HG02763 (cell line): ENCODE measurements around the gene RUVBL2.

ENCODE experiments used
- ATAC-seq: cut with Tn5 transposase; IDR thresholded peaks from one replicate; pipeline ENCODE4 v1.9.1; 2021; ENCODE audit warnings: mild to moderate bottlenecking, moderate library complexity; ENCODE audit not compliant: unreplicated experiment

Gene RUVBL2

DNA sequence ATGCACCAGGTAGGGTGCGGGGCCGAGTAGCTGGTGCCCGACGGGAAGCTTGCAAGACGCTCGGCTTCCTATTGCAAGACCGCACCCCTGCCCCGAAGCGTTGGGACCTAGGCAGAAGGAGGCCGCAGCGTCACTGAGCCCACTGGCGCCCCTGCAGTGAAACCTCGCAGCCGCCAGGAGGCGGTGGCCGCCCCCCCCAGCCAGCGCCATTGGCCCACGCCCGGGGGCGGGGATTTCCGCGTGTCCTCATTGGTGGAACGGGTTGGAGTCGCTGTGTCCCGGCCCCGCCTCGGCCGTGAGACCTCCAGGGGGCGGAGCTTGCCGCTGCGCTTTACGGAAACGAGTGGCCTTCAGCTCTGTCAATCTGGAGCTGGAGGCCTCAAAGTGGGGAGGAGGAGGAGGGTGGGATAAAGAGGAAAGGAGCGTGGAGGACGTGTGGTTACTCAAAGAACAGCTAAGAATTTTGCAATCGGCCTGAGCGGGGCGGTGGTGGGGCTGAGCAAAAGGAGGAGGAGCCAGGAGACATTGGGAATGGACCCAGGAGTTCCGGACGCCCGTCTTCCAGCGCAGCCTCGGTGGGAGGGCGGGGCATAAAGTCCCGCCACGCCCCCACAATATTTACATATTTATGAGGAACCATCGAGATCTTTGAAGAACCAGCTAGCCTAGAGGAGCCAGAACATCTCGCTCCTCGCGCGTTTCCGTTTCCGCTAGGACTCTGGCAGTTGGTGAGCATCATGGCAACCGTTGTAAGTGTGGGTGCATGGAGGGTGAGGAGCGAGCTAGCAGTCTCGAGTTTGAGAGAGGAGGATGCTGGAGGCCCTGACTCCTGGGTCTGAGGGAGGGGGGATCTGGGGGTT lies at the start of gene RUVBL2, which contains the start of gene GYS1:
TSS of gene RUVBL2 (plus strand) at position 713 of the 860 bp plus-strand sequence. CDS start at position 738, 25 bp downstream.
TSS of gene GYS1 (minus strand) at position 135 of the 860 bp plus-strand sequence. CDS start 197 bp downstream, outside the sequence.
- ATAC-seq, result peak; percentile 86

DNA sequence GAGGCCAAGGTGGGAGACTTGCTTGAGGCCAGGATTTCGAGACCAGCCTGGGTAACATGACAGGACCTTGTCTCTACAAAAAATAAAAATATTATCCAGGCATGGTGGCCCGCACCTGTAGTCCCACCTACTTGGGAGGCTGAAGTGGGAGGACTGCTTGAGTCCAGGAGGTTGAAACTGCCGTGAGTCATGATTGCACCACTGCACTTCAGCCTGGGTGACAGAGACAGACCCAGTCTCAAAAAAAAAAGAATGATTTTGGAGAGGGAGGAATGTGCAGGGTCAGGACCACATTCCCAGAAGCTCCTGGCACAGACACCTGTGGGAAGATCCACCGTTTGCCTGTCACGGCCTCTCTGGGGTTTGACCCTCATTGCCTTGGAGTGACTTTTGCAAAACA lies 48.3 kb upstream of the RUVBL2 start:
- ATAC-seq, result no peak

DNA sequence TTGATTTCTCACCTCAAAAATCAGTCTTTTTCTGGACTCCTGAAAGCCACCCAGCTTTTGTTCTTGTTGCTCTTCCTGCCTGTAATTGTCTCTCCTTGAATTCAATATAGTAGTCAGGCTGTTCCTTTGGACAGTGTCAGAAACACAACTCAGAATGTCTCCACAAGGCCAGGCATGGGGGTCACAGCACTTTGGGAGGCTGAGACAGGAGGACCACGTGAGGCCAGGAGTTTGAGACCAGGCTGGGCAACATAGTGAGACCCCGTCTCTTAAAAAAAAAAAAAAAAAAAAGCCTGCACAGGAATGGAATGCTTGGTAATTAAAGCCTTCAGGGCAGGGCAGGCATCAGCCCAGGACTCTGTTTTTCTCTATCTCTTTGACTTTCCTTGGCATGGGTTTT lies 47.9 kb upstream of the RUVBL2 start:
- ATAC-seq, result no peak

DNA sequence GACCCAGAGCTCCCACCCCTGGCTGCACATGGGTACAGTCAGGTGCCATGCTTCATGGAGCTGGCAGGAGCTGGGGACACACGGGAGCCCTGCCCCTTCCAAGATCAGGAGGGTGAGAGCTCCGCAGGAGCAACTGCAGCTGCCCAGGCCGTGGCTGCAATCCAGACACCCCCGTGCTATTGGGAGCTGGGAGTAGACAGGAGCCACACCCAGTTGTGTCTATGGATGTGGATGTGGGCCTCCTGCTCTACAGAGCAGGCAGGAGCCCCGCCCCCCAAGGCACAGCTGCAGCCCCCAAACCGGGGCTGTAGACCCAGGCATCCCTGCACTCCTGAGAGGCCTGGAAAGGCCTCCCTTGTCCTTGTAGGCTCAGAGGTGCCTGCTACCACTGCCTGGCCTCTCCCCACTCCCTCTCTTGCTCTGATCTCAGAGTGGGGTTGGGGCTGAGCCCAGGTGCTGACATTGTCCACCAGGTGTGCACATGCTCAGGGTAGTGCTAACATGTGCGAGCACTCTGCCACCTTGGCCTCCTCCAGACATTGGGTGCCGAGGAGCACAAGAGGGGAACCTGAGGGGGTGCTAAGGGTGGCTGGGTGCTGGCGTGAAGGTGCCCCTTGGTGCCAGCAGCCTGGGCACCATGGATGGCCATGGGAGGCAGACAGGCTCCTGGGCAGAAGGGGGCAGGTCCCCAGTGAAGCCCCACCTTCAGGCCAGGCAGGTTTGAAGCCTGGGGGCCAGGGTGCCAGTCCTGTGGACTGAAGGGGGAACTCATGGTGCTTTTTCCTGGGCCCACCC lies 47.0 kb upstream of the RUVBL2 start:
- no peak for ATAC-seq

DNA sequence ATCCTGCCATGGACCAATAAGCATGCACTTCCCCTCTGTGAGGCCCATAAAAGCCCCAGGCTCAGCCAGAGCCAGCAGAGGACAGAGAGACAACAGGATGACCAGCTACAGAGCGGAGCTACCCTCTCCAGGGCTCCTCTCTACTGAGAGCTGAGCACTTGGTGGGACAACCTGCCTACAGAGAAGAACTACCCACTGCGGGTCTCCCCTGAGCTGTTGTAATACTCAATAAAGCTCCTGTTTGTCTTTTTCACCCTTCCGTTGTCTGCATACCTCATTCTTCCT lies 46.5 kb upstream of the RUVBL2 start:
- no peak for ATAC-seq

DNA sequence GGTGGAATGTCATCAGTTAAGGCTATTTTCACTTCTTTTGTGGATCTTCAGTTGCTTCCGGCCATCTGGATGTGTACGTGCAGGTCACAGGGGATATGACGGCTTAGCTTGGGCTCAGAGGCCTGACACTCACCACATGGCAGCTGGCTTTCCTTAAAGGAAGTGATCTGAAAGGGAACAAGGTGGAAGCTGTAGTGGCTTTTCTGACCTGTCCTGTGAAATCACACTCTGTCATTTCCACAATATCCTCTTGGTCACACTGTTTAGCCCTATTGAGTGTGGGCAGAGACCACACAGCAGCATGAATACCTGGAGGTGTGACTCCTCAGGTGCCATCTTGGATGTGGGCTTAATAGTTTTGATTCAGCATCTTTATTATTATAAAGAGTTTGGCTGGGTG lies 43.5 kb upstream of the RUVBL2 start:
- ATAC-seq, result no peak

DNA sequence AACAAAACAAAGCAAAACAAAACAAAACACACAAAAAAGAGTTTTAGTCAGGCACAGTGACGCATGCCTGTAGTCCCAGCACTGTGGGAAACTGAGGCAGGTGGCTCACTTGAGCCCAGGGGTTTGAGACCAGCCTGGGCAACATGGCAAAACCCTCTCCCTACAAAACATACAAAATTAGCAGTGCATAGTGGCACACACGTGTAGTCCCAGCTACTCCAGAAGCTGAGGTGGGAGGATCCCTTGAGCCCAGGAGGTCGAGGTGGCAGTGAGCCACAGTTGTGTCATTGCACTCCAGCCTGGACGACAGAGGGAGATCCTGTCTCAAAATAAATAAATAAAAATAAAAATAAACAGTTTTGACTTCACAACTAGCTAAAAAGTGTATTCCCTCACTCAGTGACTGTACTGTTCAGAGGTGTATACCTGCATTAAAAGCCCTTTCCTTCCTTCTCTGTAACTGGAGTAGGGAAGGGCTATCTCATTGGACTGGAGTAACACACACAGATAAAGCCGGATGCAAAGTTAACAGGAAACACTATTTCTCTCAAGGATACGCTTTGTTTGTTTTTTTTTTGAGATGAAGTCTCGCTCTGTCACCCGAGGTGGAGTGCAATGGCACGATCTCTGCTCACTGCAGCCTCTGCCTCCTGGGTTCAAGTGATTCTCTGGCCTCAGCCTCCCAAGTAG lies 42.7 kb upstream of the RUVBL2 start:
- no peak for ATAC-seq

DNA sequence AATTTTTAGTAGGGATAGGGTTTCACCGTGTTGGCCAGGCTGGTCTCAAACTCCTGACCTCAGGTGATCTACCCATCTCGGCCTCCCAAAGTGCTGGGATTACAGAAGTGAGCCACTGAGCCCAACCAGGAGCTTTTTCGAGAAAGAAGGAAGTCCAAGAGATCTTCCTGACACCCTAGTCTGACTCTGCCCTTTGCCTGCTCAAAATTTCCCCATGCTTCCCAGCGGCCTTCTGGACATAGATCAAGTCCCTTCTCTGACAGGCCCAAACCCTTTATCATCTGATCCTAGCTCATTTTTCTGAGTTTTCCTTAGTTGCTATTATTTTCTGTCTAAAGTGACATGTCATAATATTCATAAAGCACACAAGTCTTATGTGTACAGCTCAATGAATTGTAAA lies 40.5 kb upstream of the RUVBL2 start:
- ATAC-seq, result no peak

DNA sequence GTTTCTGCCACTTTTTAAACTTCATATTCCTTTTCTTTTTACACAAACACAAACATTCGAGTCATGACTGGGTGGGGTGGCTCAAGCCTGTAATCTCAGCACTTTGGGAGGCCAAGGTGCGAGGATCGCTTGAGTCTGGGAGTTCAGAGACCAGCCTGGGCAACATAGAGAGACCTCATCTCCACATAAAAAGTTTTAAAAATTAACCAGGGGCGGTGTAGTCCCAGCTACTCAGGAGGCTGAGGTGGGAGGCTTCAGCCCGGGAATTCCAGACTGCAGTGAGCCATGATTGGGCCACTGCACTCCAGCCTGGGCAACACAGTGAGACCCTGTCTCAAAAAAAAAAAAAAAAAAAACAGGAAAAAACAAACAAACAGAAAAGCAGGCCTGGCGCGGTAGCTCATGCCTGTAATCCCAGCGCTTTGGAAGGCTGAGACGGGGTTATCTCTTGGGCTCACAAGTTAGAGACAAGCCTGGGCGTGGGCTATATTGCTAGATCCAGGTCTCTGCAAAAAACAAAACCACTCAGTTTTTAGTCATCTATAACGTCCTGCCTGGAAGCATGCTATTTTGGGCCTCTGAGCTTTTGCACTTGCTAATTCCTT lies 39.6 kb upstream of the RUVBL2 start:
- ATAC-seq, result no peak

DNA sequence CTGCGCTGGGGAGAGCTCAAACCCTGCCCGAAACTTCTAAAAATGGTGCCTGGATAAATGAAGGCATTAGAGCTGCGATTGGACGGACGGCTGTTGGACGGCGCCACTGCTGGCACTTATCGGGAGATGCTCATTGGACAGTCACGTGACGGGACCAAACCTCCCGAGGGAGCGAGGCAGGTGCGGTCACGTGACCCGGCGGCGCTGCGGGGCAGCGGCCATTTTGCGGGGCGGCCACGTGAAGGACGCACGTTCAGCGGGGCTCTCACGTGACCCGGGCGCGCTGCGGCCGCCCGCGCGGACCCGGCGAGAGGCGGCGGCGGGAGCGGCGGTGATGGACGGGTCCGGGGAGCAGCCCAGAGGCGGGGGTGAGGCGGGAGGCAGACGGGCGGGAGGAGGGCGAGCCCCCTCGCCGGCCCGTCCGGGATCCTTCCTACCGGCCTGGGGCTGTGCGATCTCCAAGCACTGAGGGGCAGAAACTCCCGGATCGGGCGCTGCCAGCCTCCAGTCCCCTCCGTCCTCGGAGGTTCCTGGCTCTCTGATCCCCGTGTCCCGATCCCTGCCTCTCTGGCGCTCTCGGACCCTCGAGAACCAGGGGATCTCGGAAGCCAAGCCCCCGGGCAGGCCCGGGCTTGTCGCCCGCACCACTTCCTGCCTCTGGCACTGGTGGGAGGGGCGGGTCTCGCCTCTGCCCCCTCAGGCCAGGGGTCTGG lies 38.9 kb upstream of the RUVBL2 start, which contains the start of gene BAX:
TSS of gene BAX (plus strand) at position 281 of the 713 bp plus-strand sequence. CDS start at position 335, 54 bp downstream.
- peak; percentile 94 for ATAC-seq

DNA sequence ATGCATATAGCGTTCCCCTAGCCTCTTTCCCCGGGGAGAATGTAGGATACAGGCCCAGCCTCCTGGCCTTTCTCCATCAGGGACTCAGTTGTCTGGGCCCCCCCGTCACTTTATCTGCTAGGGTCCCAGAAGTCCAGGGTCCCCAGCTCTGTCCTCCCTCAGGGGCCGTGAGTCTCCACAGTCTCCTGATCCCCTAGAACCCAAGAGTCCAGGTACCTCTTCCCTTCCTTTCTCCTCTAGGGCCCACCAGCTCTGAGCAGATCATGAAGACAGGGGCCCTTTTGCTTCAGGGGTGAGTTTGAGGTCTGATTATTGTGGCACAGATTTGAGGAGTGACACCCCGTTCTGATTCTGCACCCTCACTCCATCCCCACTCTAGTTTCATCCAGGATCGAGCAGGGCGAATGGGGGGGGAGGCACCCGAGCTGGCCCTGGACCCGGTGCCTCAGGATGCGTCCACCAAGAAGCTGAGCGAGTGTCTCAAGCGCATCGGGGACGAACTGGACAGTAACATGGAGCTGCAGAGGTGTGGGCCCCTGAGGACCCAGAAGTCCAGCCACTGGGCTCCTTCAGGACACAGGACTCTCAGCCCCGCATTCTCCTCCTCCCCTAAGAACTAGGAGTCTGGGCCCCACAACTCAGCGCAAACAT lies 38.3 kb upstream of the RUVBL2 start:
- no peak for ATAC-seq

DNA sequence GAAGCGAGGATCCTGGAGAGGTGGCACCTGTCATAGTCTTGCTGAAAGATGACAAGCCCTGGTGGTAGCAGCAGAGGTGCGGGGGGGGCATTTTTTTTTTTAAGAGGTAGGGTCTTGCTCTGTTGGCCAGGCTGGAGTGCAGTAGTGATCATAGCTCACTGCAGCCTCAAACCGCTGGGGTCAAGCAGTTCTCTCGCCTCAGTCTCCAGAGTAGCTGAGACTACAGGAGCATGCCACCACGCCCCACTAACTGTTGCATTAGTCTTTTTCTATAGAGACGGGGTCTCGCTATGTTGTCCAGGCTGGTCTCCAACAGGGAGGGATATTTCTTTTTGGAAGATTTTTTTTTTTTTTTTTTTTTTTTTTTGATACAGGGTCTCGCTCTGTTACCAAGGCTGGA lies 35.7 kb upstream of the RUVBL2 start:
- no peak for ATAC-seq

DNA sequence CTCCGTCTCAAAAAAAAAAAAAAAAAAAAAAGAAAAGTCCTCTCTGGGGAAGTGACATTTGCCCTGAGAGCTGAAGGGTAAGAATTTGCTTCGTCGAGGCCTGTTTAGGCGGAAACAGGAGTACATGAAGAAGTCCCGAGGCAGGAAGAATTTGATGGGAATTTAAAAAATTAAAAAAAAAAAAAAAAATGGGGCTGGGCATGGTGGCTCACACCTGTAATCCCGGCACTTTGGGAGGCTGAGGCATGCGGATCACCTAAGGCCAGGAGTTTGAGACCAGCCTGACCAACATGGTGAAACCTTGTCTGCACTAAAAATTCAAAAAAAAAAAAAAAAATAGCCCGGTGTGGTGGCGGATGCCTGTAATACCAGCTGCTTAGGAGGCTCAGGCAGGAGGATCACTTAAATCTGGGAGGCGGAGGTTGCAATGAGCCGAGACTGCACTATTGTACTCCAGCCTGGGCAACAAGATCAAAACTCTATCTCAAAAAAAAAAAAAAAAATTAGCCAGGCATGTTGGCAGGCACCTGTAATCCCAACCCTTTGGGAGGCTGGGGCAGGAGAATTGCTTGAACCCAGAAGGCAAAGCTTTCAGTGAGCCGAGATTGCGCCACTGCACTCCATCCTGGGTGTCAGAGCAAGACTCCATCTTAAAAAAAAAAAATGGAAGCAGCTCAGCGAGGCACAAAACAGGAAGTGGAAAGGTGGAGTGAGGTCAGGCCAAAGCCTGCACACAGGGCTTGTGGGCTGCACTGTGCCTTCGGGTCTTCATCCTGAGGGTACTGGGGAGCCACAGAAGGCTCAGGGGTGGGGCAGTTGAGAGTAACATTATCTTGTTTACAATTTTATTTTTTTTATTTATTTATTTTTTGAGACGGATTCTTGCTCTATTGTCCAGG lies 34.1 kb upstream of the RUVBL2 start:
- no peak for ATAC-seq

DNA sequence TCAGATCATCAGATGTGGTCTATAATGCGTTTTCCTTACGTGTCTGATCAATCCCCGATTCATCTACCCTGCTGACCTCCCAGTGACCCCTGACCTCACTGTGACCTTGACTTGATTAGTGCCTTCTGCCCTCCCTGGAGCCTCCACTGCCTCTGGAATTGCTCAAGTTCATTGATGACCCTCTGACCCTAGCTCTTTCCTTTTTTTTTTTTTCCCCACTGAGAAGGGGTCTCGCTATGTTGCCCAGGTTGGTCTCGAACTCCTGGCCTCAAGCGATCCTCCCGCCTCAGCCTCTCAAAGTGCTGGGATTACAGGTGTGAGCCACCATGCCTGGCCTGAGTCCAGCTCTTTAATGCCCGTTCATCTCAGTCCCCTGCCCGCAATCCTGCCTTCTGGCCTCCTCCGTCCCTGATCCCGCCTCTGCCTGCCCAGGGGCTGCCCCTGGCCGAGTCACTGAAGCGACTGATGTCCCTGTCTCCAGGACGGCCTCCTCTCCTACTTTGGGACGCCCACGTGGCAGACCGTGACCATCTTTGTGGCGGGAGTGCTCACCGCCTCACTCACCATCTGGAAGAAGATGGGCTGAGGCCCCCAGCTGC lies 32.5 kb upstream of the RUVBL2 start:
- no peak for ATAC-seq

DNA sequence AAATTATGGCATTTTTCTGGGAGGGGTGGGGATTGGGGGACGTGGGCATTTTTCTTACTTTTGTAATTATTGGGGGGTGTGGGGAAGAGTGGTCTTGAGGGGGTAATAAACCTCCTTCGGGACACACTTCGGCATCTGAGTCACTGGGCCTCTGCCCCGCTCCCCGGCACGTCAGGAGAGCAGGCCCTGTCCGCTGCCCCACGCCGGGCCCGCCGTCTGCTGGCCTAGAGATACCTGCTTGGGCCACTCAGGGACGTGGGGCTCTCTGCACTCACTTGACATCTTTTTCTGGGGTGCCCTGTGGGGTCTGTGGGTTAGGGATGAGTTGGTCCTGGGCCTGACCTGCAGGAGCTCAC lies 32.0 kb upstream of the RUVBL2 start:
- no peak for ATAC-seq

DNA sequence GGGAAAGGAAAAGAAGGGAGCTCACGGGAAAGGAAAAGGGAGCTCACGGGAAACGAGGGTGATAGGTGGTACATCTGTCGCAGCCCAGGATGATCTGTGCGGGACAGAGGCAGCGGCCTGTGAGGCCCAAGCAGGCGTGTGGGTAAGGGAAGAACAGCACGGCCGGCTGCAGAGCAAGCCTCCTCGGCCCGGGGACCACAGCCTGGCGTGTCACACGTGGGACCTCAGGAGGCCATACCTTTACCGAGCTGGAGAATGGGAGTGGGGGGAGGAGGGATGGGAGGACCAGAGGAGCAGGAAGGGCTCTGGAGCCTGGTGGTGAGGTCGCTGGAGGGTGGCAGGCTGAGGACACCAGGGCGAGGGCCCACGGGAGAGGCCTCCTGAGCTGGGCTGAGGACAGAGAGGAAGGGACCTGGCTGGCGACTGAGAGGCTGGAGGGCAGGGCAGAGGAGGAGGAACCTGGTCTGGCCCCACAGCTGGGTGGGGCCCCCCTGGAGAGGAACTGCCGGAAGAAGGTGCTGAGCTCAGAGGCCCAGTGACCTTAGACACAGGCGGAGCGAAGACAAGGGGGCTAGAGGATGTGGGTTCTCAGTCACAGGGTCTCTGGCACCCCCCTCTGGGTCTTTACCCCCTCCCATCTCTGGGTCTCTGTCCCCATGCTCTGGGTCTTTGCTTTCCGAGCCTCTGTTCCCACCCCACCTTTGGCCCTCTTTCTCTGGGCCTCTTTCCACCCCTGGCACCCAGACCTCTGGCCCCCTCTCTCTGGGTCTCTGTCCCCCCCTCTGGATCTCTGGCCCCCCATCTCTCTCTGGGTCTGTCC lies 31.4 kb upstream of the RUVBL2 start:
- peak; percentile 23 for ATAC-seq

DNA sequence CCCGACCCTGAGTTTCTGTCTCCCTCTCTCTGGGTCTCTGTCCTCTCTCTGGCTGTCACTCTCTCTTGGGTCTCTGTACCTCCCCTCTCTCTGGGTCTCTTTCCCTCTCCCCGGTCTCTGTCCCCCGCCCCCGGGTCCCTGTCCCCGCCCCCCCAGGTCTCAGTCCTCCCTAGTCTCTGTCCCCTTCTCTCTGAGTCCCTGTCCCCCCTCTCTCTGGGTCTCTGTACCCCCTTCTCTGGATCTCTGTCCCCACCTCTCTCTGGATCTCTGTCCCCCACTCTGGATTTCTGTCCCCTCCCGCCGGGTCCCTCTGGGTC lies 30.9 kb upstream of the RUVBL2 start:
- no peak for ATAC-seq
